Amygdala (tissue), 56 donors: ENCODE data around the gene TNS3.

Source experiments
- DNase-seq, 56 donors: peaks; one replicate each; lab custom pipeline; 2025; lab: John Stamatoyannopoulos, UW

The TNS3 gene

GRCh38 chr7:47328392-47329319, 253.3 kb downstream of the TNS3 start:
- no peak for DNase-seq

DNA sequence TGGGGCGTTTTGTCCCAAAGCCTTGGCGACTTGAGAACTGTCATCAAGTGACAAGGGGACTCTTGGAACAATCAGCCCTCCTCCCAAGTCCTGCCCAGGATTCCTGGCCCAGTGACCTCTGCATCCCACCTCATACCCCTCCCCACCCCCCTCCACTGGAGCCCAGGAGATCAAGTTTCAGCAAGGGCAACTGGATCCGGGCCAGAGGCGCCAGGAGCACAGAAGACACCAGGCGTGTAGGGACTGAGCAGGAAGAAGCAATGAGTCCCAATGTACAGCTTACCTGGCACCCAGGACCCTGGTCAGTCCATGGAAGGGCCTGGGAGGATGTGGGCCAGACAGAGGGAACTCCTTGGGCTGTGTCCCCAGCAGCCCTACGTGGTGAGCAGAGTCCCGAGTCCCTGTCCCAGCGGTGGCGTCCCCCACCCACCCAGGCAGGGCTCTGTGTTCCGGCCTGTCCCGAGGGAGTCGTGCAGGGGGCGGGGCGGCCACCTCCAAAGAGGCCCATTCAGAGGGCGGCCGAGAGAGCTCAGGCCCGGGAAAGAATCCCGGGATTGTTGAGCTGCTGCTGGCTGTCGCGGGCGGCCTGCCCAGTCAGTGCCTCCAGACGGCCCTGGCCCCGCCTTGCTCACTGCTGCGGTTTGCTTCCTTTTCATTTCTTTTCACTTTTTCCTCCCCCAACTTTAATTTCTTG, 254.1 kb downstream of the TNS3 start:
- DNase-seq: peak in 55 of 56 donors; percentile 43 to 96 (median 83)

DNA sequence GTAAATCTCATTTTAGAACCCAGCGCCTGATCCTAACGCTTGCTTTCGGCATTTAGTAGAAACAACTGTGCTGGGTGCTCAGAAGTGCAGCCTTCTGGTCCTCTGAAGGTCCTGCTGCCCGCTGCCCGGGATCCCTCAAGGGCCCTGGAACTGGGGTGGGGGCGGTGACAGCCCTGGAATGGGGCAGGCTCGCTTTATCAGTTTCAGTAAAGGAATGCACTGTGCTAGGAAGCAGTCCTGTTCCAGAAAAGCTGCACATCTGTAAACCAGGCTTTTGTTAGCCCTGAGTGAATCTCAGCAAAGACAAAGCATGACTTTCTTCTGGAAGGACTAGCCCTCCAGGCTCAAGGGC, 254.6 kb downstream of the TNS3 start:
- peak in 2 of 56 donors; percentile 15 to 29 for DNase-seq

DNA sequence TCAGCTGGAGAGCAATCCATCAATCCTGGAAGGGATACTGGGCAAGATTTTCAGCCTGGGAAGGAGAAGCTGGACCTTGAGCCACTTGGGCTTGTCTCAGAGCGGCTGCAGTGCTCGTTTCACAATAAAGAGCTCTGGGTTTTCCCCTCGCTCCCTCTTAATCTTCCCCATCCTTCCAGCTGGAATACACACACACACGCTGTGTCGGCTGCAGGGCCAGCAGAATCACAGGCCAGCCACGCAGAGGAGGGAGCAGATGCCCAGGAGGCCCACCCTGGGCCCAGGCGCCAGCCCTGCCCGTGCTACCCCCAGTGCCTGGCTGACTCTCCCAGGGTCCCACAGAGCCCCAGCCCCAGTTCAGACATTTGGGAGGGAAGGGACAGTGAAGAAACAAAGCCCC, 255.1 kb downstream of the TNS3 start:
- peak in 8 of 56 donors; percentile 20 to 46 (median 34) for DNase-seq

DNA sequence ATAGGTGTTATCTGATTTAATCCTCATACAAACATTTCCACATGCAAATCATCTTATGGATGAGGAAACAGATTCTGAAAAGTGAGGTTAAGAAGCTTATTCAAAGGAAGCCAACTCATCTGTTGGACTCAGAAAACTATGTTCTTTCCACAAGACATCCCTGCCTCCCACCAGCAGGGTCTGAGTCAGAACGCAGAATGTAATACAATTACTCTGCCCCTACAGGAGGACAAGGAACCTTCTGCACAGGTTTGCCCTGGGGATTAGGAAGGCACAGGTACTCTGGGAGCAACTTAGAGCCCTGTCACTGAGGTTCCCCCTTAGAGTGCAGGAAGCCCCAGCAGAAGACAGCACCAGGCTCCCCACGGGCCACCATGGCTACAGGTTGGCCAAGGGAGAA, 255.7 kb downstream of the TNS3 start:
- no peak for DNase-seq

- DNase-seq: no peak
Measured at GRCh38 chr7:47325337-47325736, 256.6 kb downstream of the TNS3 start.

GRCh38 chr7:47323904-47324303, 258.0 kb downstream of the TNS3 start:
- no peak for DNase-seq

GRCh38 chr7:47322731-47323130, 259.2 kb downstream of the TNS3 start:
- no peak for DNase-seq

DNA sequence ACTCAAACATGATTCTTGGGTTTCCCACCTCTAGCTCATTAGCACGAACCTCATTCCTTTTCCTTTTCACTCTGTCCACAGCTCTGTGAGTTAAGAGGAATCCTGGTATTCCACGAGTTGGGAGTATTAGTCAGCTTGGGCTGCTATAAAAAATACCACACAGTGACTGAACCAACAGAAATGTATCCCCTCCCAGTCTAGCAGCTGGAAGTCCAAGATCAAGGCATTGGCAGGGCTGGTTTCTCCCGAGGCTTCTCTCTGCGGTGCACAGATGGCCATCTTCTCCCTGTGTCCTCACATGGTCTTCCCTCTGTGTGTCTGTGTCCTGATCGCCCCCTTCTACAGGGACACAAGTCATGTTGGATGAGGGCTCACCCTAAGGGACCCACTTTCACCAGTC, 261.6 kb downstream of the TNS3 start:
- no peak for DNase-seq

GRCh38 chr7:47318395-47319182, 263.3 kb downstream of the TNS3 start:
- no peak for DNase-seq

GRCh38 chr7:47317487-47317886, 264.4 kb downstream of the TNS3 start:
- DNase-seq: no peak

- peak in 23 of 56 donors; percentile 19 to 67 (median 52) for DNase-seq
Measured at GRCh38 chr7:47314728-47315607, 266.9 kb downstream of the TNS3 start.

DNA sequence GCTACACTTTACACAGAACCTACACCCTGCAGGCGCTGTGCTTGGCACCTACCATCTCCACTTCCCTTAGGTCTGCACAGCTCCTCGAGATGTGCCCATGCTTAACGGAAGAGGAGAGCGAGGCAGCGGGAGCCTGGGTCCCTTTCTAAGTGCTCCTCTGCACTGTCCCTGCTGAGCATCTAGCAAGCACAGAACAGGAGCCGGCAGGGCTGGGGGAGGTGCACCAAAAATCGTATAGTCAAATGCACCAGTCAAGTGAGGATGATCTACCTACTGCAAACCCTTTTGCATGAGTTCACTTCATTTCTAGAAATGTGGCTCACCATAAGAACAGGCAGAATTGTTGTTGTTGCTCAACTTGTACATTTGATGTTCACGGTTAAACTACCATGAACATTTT, 267.7 kb downstream of the TNS3 start:
- DNase-seq: no peak

GRCh38 chr7:47313564-47313963, 268.3 kb downstream of the TNS3 start:
- DNase-seq: peak in 2 of 56 donors; percentile 21 to 30

GRCh38 chr7:47311891-47312290, 270.0 kb downstream of the TNS3 start:
- DNase-seq: no peak

GRCh38 chr7:47310020-47310419, 271.9 kb downstream of the TNS3 start:
- DNase-seq: peak in 11 of 56 donors; percentile 13 to 62 (median 39)

- no peak for DNase-seq
Measured at GRCh38 chr7:47308808-47309207, 273.1 kb downstream of the TNS3 start.

DNA sequence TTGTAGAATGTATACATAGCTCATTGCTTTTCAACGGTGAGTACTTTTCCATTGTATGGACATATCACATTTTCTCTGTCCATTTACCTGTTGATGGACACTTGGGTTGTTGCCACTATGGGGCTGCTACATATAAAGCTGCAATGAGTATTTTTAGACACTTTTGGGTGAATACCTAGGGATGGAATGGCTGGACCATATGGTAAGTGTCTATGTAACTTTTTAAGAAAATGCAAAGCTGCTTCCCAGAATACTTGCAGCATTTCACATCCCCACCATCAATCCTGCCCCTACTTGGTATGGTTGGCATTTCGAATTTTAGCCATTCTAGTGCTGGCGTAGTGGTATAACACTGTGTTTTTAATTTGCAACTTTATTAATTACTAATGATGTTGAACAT, 274.6 kb downstream of the TNS3 start:
- no peak for DNase-seq

- no peak for DNase-seq
Measured at GRCh38 chr7:47304727-47305719, 276.9 kb downstream of the TNS3 start.
